Chondrocyte (in vitro differentiated cells): ENCODE results near the gene PLD1. TPM values are rescaled to one million over a fixed set of nuclear protein-coding genes. Genes with fewer than 3 reads are reported as not detected.
A peak's percentile ranks its signal among the peaks of the same experiment; 100 is the strongest.

ENCODE experiments used
- DNase-seq: peaks from one replicate; pipeline ENCODE4 v3.0.0; 2021; ENCODE audit warnings: mixed read lengths, low spot score
- H3K27ac Mint-ChIP-seq: one replicate; pipeline ENCODE4 v1.8.0; 2021; ENCODE audit warnings: mild to moderate bottlenecking, moderate library complexity, mixed read lengths; ENCODE audit not compliant: unreplicated experiment
- H3K27me3 Mint-ChIP-seq: 2 replicates; pipeline ENCODE4 v1.8.0; 2021; ENCODE audit warnings: low read depth, mixed read lengths
- H3K36me3 Mint-ChIP-seq: 2 replicates; pipeline ENCODE4 v1.8.0; 2021; ENCODE audit warnings: low read depth, mixed read lengths
- H3K4me1 Mint-ChIP-seq: 2 replicates; pipeline ENCODE4 v1.8.0; 2021; ENCODE audit warnings: low read depth, mild to moderate bottlenecking, mixed read lengths
- H3K4me3 Mint-ChIP-seq: one replicate; pipeline ENCODE4 v1.8.0; 2021; ENCODE audit warnings: mild to moderate bottlenecking, moderate library complexity, mixed read lengths; ENCODE audit not compliant: unreplicated experiment
- H3K9me3 Mint-ChIP-seq: 2 replicates; pipeline ENCODE4 v1.8.0; 2021; ENCODE audit warnings: low read depth, mixed read lengths
- CTCF ChIP-seq: fragments of 200-600 bp; sonication (generic); IDR thresholded peaks from 2 replicates; pipeline ENCODE4 v1.5.0; 2021; ENCODE audit warnings: antibody characterized with exemption, mild to moderate bottlenecking, moderate library complexity
- total RNA-seq: library from RNA; stranded (reverse); gene quantifications from 3 replicates; pipeline ENCODE4 v1.2.1, GENCODE V29; 2021

PLD1 gene
- total RNA-seq, 1 donor from 2014 or later, result 17.0 TPM

GRCh38 chr3:171653701-171654100 lies 156.6 kb downstream of the PLD1 start:
- DNase-seq, result no peak

GRCh38 chr3:171652932-171653331 lies 157.4 kb downstream of the PLD1 start:
- no peaks in the 10 kb centered on the region for H3K27me3 Mint-ChIP-seq
- no peak overlapping the region for H3K27ac Mint-ChIP-seq
- TF ChIP-seq CTCF, result no peak
- no peaks in the 10 kb centered on the region for H3K9me3 Mint-ChIP-seq
- H3K36me3 Mint-ChIP-seq, result peaks cover 3% of the 10 kb centered on the region
- H3K4me1 Mint-ChIP-seq, result peaks cover 40% of the 10 kb centered on the region
- no peak overlapping the region for H3K4me3 Mint-ChIP-seq
- DNase-seq, result no peak

More at GRCh38 chr3:171653701-171654100, 156.6 kb downstream of the PLD1 start:
- Mint-ChIP-seq H3K27me3 (no peaks in the 10 kb centered on the region), H3K27ac (no peak overlapping the region), H3K4me3 (no peak overlapping the region), H3K36me3 (peaks cover 6% of the 10 kb centered on the region), H3K4me1 (peaks cover 46% of the 10 kb centered on the region), H3K9me3 (no peaks in the 10 kb centered on the region)
- no peak for TF ChIP-seq CTCF

- H3K4me1 Mint-ChIP-seq, result peaks cover 42% of the 10 kb centered on the region
- peak overlapping the region; percentile 57 for H3K27ac Mint-ChIP-seq
- DNase-seq, result no peak
- peaks cover 3% of the 10 kb centered on the region for H3K36me3 Mint-ChIP-seq
- no peaks in the 10 kb centered on the region for H3K27me3 Mint-ChIP-seq
- TF ChIP-seq CTCF, result no peak
- H3K4me3 Mint-ChIP-seq, result no peak overlapping the region
- no peaks in the 10 kb centered on the region for H3K9me3 Mint-ChIP-seq
Measured at GRCh38 chr3:171649911-171650592, 160.2 kb downstream of the PLD1 start.

GRCh38 chr3:171649267-171649666 lies 161.0 kb downstream of the PLD1 start:
- Mint-ChIP-seq H3K36me3 (peaks cover 3% of the 10 kb centered on the region), H3K4me3 (no peak overlapping the region), H3K4me1 (peaks cover 34% of the 10 kb centered on the region), H3K9me3 (no peaks in the 10 kb centered on the region), H3K27ac (peak overlapping the region; percentile 8), H3K27me3 (no peaks in the 10 kb centered on the region)
- no peak for TF ChIP-seq CTCF
- DNase-seq, result no peak

GRCh38 chr3:171648069-171648468 lies 162.2 kb downstream of the PLD1 start:
- no peak overlapping the region for H3K27ac Mint-ChIP-seq
- no peak for TF ChIP-seq CTCF
- peaks cover 28% of the 10 kb centered on the region for H3K4me1 Mint-ChIP-seq
- no peaks in the 10 kb centered on the region for H3K9me3 Mint-ChIP-seq
- no peak for DNase-seq
- no peak overlapping the region for H3K4me3 Mint-ChIP-seq
- H3K36me3 Mint-ChIP-seq, result peaks cover 3% of the 10 kb centered on the region
- H3K27me3 Mint-ChIP-seq, result no peaks in the 10 kb centered on the region
